Choroid plexus epithelial cell (primary cell): ENCODE measurements around the gene PI4K2A.

Source experiments
- DNase-seq: peaks from one replicate; pipeline ENCODE4 v3.0.0-alpha.2; 2010; ENCODE audit warnings: low read depth
- H3K4me3 ChIP-seq: 2 replicates; pipeline ENCODE4 v1.5.1; 2011; ENCODE audit warnings: low read depth, mild to moderate bottlenecking, control low read depth, low read length, moderate library complexity
- TF ChIP-seq, protein P1 (sequence below): conservative IDR thresholded peaks from 2 replicates; pipeline ENCODE4 v1.5.1; 2011; ENCODE audit warnings: low read depth, mild to moderate bottlenecking, control low read depth, inconsistent platforms, low read length, moderate library complexity

PI4K2A gene

DNA sequence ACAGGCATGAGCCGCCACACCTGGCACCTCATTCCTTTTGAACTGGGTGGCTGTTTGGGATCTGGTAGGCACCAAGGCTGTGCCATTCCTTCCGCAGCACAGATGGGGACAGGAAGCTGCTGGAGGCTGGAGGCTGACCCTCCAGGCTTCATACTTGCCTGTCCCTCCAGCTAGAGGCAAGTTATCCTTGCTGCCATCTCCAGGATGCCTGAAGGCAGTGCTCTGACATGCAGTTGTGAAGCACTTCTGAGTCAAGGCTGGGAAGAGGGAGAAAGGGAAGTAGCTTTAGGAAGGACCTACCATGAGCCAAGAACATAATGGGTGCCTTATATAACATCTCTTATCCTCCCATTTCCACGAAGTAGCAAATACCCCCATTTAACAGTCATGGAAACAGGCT lies 82.5 kb downstream of the PI4K2A start:
- TF ChIP-seq, protein P1, sequence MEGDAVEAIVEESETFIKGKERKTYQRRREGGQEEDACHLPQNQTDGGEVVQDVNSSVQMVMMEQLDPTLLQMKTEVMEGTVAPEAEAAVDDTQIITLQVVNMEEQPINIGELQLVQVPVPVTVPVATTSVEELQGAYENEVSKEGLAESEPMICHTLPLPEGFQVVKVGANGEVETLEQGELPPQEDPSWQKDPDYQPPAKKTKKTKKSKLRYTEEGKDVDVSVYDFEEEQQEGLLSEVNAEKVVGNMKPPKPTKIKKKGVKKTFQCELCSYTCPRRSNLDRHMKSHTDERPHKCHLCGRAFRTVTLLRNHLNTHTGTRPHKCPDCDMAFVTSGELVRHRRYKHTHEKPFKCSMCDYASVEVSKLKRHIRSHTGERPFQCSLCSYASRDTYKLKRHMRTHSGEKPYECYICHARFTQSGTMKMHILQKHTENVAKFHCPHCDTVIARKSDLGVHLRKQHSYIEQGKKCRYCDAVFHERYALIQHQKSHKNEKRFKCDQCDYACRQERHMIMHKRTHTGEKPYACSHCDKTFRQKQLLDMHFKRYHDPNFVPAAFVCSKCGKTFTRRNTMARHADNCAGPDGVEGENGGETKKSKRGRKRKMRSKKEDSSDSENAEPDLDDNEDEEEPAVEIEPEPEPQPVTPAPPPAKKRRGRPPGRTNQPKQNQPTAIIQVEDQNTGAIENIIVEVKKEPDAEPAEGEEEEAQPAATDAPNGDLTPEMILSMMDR = no peak
- no peak for DNase-seq
- no peak overlapping the region for H3K4me3 ChIP-seq

DNA sequence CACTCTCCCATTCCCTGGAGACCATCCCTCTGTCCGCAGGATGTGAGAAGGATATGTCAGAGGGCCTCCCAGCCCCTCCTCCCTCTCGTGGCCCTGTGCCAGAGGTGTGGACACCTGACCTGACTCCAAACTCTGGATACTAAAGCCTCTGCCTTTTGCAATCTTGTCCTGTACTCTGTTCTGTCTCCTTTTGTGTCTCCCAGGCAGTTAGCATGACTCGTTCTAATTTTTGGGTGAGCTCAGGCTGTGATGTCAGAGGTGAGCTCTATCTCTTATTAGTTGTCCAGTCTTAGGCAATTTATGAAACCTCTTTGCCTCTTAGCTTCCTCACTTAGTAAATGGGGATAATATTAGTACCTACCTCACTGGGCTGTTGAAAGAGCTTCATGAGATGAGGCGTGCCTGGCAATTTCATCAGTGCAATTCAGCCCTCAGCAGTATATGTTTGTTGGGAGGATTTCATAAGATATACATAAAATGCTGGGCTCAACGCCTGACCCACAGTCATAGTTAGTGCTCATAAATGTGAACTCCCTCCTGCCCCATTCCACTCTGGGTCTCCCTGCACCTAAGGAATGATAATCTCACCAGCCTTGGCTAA lies 84.0 kb downstream of the PI4K2A start:
- no peak for DNase-seq
- H3K4me3 ChIP-seq = no peak overlapping the region
- TF ChIP-seq, protein P1 = no peak
